HCT116 (cell line): ENCODE measurements around the gene CCDC89. TPM values are rescaled to one million over a fixed set of nuclear protein-coding genes. Genes with fewer than 3 reads are reported as not detected.

Experiments
- ATAC-seq: fragments of 200-7000 bp; cut with Tn5 transposase; 2 replicates; pipeline ENCODE4 v1.9.1; 2020; ENCODE audit warnings: mild to moderate bottlenecking, moderate library complexity
- BruUV-seq: library from RNA; stranded (reverse); fragments of 400-500 nt; replicated peaks from 2 replicates; lab custom pipeline; 2021; lab: Mats Ljungman, UMichigan
- CTCF ChIA-PET: fragments of 300-600 bp; sonication (Branson Sonifier 250); formaldehyde crosslinking; loops from one replicate; lab custom pipeline; 2021; ENCODE audit warnings: antibody characterized with exemption; lab: Charles Lee
- POLR2A ChIA-PET: fragments of 300-600, 350-600 bp; sonication (Branson Sonifier 250); formaldehyde crosslinking; loops from one replicate; lab custom pipeline; 2021; ENCODE audit warnings: antibody characterized with exemption; lab: Charles Lee
- RAD21 ChIA-PET, 2 experiments: fragments of 300-600 bp; sonication (Branson Sonifier 250); formaldehyde crosslinking; loops; one replicate each; lab custom pipeline; 2023; ENCODE audit warnings: low total read pairs in 2 of 2; ENCODE audit not compliant: uncharacterized antibody in 2 of 2, unreplicated experiment in 2 of 2, low non-redundant PET in 1 of 2; lab: Charles Lee
- DNase-seq: peaks from one replicate; pipeline ENCODE4 v3.0.0-alpha.2; 2010; ENCODE audit warnings: low read depth, low spot score
- H2AFZ ChIP-seq: fragments of 200-600 bp; shearing (Covaris generic), sonication (generic); 2 replicates; pipeline ENCODE4 v1.6.1; 2017; ENCODE audit warnings: low read depth, mixed run types, mixed read lengths, antibody characterized with exemption, low read length; ENCODE audit not compliant: poor library complexity, severe bottlenecking
- H3K27ac ChIP-seq: 2 replicates; pipeline ENCODE4 v1.5.1; 2012; ENCODE audit warnings: low read depth, low read length
- H3K27me3 ChIP-seq: fragments of 200-600 bp; sonication (generic); 2 replicates; pipeline ENCODE4 v1.6.1; 2016; ENCODE audit warnings: mixed run types, low read length, mixed read lengths; ENCODE audit not compliant: insufficient read depth
- H3K36me3 ChIP-seq, 2 experiments: fragments of 200-500 bp in 1 of 2; fragments of 200-600 bp in 1 of 2; sonication (Bioruptor generic) in 1 of 2; sonication (generic) in 1 of 2; 2 replicates each; pipeline versions ENCODE4 v1.5.1 to v1.6.1; 2014 to 2016; ENCODE audit warnings: low read length in 2 of 2, inconsistent platforms in 1 of 2, mixed read lengths in 1 of 2, mixed run types in 1 of 2; ENCODE audit not compliant: insufficient read depth in 2 of 2, control insufficient read depth in 1 of 2
- H3K4me1 ChIP-seq, 2 experiments: fragments of 200-600 bp in 1 of 2; sonication (generic) in 1 of 2; 2 replicates each; pipeline versions ENCODE4 v1.5.1 to v1.6.1; 2012 to 2017; ENCODE audit warnings: low read length in 2 of 2, inconsistent platforms in 1 of 2, mild to moderate bottlenecking in 1 of 2, mixed read lengths in 1 of 2, mixed run types in 1 of 2, moderate library complexity in 1 of 2; ENCODE audit not compliant: insufficient read depth in 2 of 2, control insufficient read depth in 1 of 2
- H3K4me2 ChIP-seq: fragments of 200-600 bp; sonication (generic); 2 replicates; pipeline ENCODE4 v1.6.1; 2017; ENCODE audit warnings: mixed run types, low read length, mixed read lengths
- H3K4me3 ChIP-seq, 2 experiments: fragments of 200-600 bp in 1 of 2; sonication (generic) in 1 of 2; replicated peaks in 1 of 2; 2 replicates each; pipeline ENCODE4 v1.5.1; 2011 to 2016; ENCODE audit warnings: low read length in 2 of 2, control low read depth in 1 of 2, low read depth in 1 of 2, mild to moderate bottlenecking in 1 of 2, mixed read lengths in 1 of 2, mixed run types in 1 of 2
- H3K79me2 ChIP-seq: fragments of 200-600 bp; sonication (generic); 2 replicates; pipeline ENCODE4 v1.6.1; 2017; ENCODE audit warnings: mild to moderate bottlenecking, mixed run types, low read length, moderate library complexity, mixed read lengths; ENCODE audit not compliant: insufficient read depth
- H3K9ac ChIP-seq: fragments of 200-600 bp; sonication (generic); 2 replicates; pipeline ENCODE4 v1.6.1; 2016; ENCODE audit warnings: low read length, mixed read lengths
- H3K9me2 ChIP-seq: fragments of 200-600 bp; sonication (generic), shearing (Covaris generic); 2 replicates; pipeline ENCODE4 v1.6.1; 2017; ENCODE audit warnings: mixed run types, mild to moderate bottlenecking, moderate library complexity; ENCODE audit not compliant: insufficient read depth
- H3K9me3 ChIP-seq, 2 experiments: fragments of 200-500 bp in 1 of 2; fragments of 200-600 bp in 1 of 2; sonication (Bioruptor generic) in 1 of 2; sonication (generic) in 1 of 2; 2 replicates each; pipeline ENCODE4 v1.6.1; 2014 to 2017; ENCODE audit warnings: low read length in 2 of 2, mixed read lengths in 2 of 2, inconsistent platforms in 1 of 2, low read depth in 1 of 2, mild to moderate bottlenecking in 1 of 2, mixed run types in 1 of 2, moderate library complexity in 1 of 2; ENCODE audit not compliant: control insufficient read depth in 1 of 2, insufficient read depth in 1 of 2
- H4K20me1 ChIP-seq: fragments of 200-600 bp; sonication (generic), shearing (Covaris generic); 2 replicates; pipeline ENCODE4 v1.6.1; 2017; ENCODE audit warnings: mixed run types, mild to moderate bottlenecking, moderate library complexity; ENCODE audit not compliant: insufficient read depth
- CBX3 ChIP-seq: IDR thresholded peaks from 2 replicates; pipeline ENCODE4 v1.6.1; 2012; ENCODE audit warnings: low read depth
- ELF1 ChIP-seq: IDR thresholded peaks from 2 replicates; pipeline ENCODE4 v1.6.1; 2012; ENCODE audit warnings: low read depth, borderline replicate concordance
- EZH2 ChIP-seq: fragments of 200-600 bp; sonication (generic); IDR thresholded peaks from 2 replicates; pipeline ENCODE4 v1.6.1; 2017; ENCODE audit warnings: antibody characterized with exemption, mixed run types
- EZH2phosphoT487 ChIP-seq: fragments of 200-600 bp; IDR thresholded peaks from 2 replicates; pipeline ENCODE4 v1.6.1; 2018; ENCODE audit warnings: antibody characterized with exemption, borderline replicate concordance
- FOSL1 ChIP-seq: IDR thresholded peaks from 2 replicates; pipeline ENCODE4 v1.6.1; 2012; ENCODE audit warnings: low read depth
- JUND ChIP-seq: IDR thresholded peaks from 2 replicates; pipeline ENCODE4 v1.6.1; 2012
- POLR2A ChIP-seq: IDR thresholded peaks from 2 replicates; pipeline ENCODE4 v1.7.0; 2011; ENCODE audit warnings: borderline replicate concordance; ENCODE audit not compliant: insufficient read depth, insufficient read length; ENCODE audit errors: extremely low read depth
- POLR2AphosphoS5 ChIP-seq: IDR thresholded peaks from 2 replicates; pipeline ENCODE4 v1.6.1; 2011; ENCODE audit warnings: mild to moderate bottlenecking, low read depth, low read length, moderate library complexity
- RAD21 ChIP-seq: IDR thresholded peaks from 2 replicates; pipeline ENCODE4 v1.6.1; 2012; ENCODE audit warnings: low read depth, mild to moderate bottlenecking
- SP1 ChIP-seq: IDR thresholded peaks from 2 replicates; pipeline ENCODE4 v1.6.1; 2012; ENCODE audit warnings: low read depth
- SRF ChIP-seq: IDR thresholded peaks from 2 replicates; pipeline ENCODE4 v1.6.1; 2012; ENCODE audit warnings: low read depth
- YY1 ChIP-seq: IDR thresholded peaks from 2 replicates; pipeline ENCODE4 v1.6.1; 2011; ENCODE audit warnings: low read length, low read depth, moderate library complexity, mild to moderate bottlenecking; ENCODE audit not compliant: insufficient replicate concordance; ENCODE audit errors: extremely low read depth
- ZNF274 ChIP-seq: fragments of 200-500 bp; sonication (Bioruptor generic); IDR thresholded peaks from 2 replicates; pipeline ENCODE4 v1.6.1; 2014; ENCODE audit warnings: mild to moderate bottlenecking, low read depth, low read length, inconsistent platforms
- intact Hi-C: fragments of 100-400 bp; cut with micrococcal nuclease; formaldehyde crosslinking; loops from 2 replicates; pipeline ENCODE4 v1.10.0; 2022
- total RNA-seq: library from RNA; stranded (reverse); gene quantifications from one replicate; pipeline ENCODE4 v1.2.1, GENCODE V29; 2021; ENCODE audit not compliant: unreplicated experiment
- TF ChIP-seq, protein P1 (sequence below), 3 experiments: fragments of 200-600 bp in 1 of 3; sonication (generic) in 1 of 3; IDR thresholded peaks in 2 of 3; conservative IDR thresholded peaks in 1 of 3; 2 replicates each; pipeline ENCODE4 v1.5.1; 2012 to 2017; ENCODE audit warnings: low read depth in 2 of 3, low read length in 2 of 3, antibody characterized with exemption in 1 of 3, borderline replicate concordance in 1 of 3, control low read depth in 1 of 3, mild to moderate bottlenecking in 1 of 3, mixed read lengths in 1 of 3, mixed run types in 1 of 3, moderate library complexity in 1 of 3; ENCODE audit not compliant: insufficient read depth in 1 of 3
- TF ChIP-seq, protein P2 (sequence below): IDR thresholded peaks from 2 replicates; pipeline ENCODE4 v1.6.1; 2011; ENCODE audit warnings: mild to moderate bottlenecking, low read length, moderate library complexity; ENCODE audit not compliant: insufficient replicate concordance; ENCODE audit errors: extremely low read depth

The CCDC89 gene
- total RNA-seq, 1 experiment from 2014 or later, result 0.22 TPM

- RAD21 ChIA-PET, result no interaction called here
- intact Hi-C loops, result no loop called here
- no peak for DNase-seq
- BruUV-seq, result no TSS peak
- no peak for TF ChIP-seq ZNF274
- TF ChIP-seq EZH2, result no peak
- no peak for TF ChIP-seq FOSL1
- TF ChIP-seq POLR2AphosphoS5, result no peak
- no peak for TF ChIP-seq RAD21
- no peak for TF ChIP-seq ELF1
- no peak for TF ChIP-seq CBX3
- TF ChIP-seq SP1, result no peak
- TF ChIP-seq SRF, result no peak
- TF ChIP-seq EZH2phosphoT487, result no peak
- no peak for TF ChIP-seq JUND
- no peak for TF ChIP-seq YY1
- no peak for TF ChIP-seq POLR2A
- TF ChIP-seq, protein P1, sequence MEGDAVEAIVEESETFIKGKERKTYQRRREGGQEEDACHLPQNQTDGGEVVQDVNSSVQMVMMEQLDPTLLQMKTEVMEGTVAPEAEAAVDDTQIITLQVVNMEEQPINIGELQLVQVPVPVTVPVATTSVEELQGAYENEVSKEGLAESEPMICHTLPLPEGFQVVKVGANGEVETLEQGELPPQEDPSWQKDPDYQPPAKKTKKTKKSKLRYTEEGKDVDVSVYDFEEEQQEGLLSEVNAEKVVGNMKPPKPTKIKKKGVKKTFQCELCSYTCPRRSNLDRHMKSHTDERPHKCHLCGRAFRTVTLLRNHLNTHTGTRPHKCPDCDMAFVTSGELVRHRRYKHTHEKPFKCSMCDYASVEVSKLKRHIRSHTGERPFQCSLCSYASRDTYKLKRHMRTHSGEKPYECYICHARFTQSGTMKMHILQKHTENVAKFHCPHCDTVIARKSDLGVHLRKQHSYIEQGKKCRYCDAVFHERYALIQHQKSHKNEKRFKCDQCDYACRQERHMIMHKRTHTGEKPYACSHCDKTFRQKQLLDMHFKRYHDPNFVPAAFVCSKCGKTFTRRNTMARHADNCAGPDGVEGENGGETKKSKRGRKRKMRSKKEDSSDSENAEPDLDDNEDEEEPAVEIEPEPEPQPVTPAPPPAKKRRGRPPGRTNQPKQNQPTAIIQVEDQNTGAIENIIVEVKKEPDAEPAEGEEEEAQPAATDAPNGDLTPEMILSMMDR (IDR thresholded peaks at IDR 0.05 in 2 of 3, conservative IDR thresholded peaks at IDR 0.05 in 1 of 3; ENCODE audit: borderline replicate concordance in 1 of 3, insufficient read depth in 1 of 3, low read depth in 2 of 3, low read length in 2 of 3), result no peak
- TF ChIP-seq, protein P2, sequence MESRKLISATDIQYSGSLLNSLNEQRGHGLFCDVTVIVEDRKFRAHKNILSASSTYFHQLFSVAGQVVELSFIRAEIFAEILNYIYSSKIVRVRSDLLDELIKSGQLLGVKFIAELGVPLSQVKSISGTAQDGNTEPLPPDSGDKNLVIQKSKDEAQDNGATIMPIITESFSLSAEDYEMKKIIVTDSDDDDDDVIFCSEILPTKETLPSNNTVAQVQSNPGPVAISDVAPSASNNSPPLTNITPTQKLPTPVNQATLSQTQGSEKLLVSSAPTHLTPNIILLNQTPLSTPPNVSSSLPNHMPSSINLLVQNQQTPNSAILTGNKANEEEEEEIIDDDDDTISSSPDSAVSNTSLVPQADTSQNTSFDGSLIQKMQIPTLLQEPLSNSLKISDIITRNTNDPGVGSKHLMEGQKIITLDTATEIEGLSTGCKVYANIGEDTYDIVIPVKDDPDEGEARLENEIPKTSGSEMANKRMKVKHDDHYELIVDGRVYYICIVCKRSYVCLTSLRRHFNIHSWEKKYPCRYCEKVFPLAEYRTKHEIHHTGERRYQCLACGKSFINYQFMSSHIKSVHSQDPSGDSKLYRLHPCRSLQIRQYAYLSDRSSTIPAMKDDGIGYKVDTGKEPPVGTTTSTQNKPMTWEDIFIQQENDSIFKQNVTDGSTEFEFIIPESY, result no peak
- TF ChIP-seq, all 23 proteins: peak for 0
- H3K4me2 ChIP-seq, result no peak overlapping the region
- H3K9me3 ChIP-seq, result no peaks in the 10 kb centered on the region
- H3K27ac ChIP-seq, result no peak overlapping the region
- H2AFZ ChIP-seq, result no peak overlapping the region
- no peaks in the 10 kb centered on the region for H3K9me2 ChIP-seq
- ATAC-seq, result no peak
- no peaks in the 10 kb centered on the region for H4K20me1 ChIP-seq
- no peak overlapping the region for H3K4me3 ChIP-seq
- H3K79me2 ChIP-seq, result no peaks in the 10 kb centered on the region
- no peak overlapping the region for H3K9ac ChIP-seq
- CTCF ChIA-PET, result no interaction called here
- H3K4me1 ChIP-seq, result peaks cover 6 to 44% of the 10 kb centered on the region in 2 experiments; a peak in 3 of 4 replicates
- H3K36me3 ChIP-seq, result no peaks in the 10 kb centered on the region
- POLR2A ChIA-PET, result no interaction called here
- H3K27me3 ChIP-seq, result no peaks in the 10 kb centered on the region
Observed at GRCh38 chr11:85717429-85717828, 31.4 kb upstream of the CCDC89 start.
